DOHH2 (cell line): ENCODE results near the gene TDP1.

Source experiments
- H3F3A ChIP-seq: fragments of 200-600 bp; sonication (generic), shearing (Covaris generic); 2 replicates; pipeline ENCODE4 v1.6.0; 2016; ENCODE audit warnings: antibody characterized with exemption, mild to moderate bottlenecking; ENCODE audit not compliant: control insufficient read depth, insufficient read depth
- H3K27ac ChIP-seq: fragments of 200-600 bp; sonication (generic); 2 replicates; pipeline ENCODE4 v1.5.1; 2014; ENCODE audit warnings: low read depth, mild to moderate bottlenecking, low read length, moderate library complexity
- H3K27me3 ChIP-seq: fragments of 200-600 bp; sonication (generic); 2 replicates; pipeline ENCODE4 v1.6.1; 2014; ENCODE audit warnings: mild to moderate bottlenecking, low read length, mixed read lengths; ENCODE audit not compliant: control insufficient read depth
- H3K36me3 ChIP-seq: fragments of 200-600 bp; sonication (generic); 2 replicates; pipeline ENCODE4 v1.6.1; 2014; ENCODE audit warnings: mild to moderate bottlenecking, low read length, moderate library complexity, mixed read lengths; ENCODE audit not compliant: control insufficient read depth
- H3K4me1 ChIP-seq: fragments of 200-600 bp; sonication (generic); 2 replicates; pipeline ENCODE4 v1.6.1; 2014; ENCODE audit warnings: mild to moderate bottlenecking, low read length, mixed read lengths; ENCODE audit not compliant: control insufficient read depth
- H3K4me2 ChIP-seq: fragments of 200-600 bp; sonication (generic); 2 replicates; pipeline ENCODE4 v1.6.0; 2014; ENCODE audit warnings: mild to moderate bottlenecking, low read length, moderate library complexity
- H3K4me3 ChIP-seq: fragments of 200-600 bp; sonication (generic); 2 replicates; pipeline ENCODE4 v1.5.1; 2014; ENCODE audit warnings: mild to moderate bottlenecking, low read length, mixed read lengths
- H3K79me2 ChIP-seq: fragments of 200-600 bp; sonication (generic); 2 replicates; pipeline ENCODE4 v1.6.1; 2014; ENCODE audit warnings: mild to moderate bottlenecking, low read length, mixed read lengths; ENCODE audit not compliant: control insufficient read depth
- H3K9me2 ChIP-seq: fragments of 200-600 bp; sonication (generic); replicated peaks from 2 replicates; pipeline ENCODE4 v1.6.1; 2014; ENCODE audit warnings: mild to moderate bottlenecking, low read length, mixed read lengths; ENCODE audit not compliant: control insufficient read depth
- H3K9me3 ChIP-seq: fragments of 200-600 bp; sonication (generic); 2 replicates; pipeline ENCODE4 v1.6.1; 2014; ENCODE audit warnings: antibody characterized with exemption, low read length, mixed read lengths; ENCODE audit not compliant: control insufficient read depth, insufficient read depth
- H4K20me1 ChIP-seq: fragments of 200-600 bp; sonication (generic); 2 replicates; pipeline ENCODE4 v1.6.0; 2014; ENCODE audit warnings: low read depth, mild to moderate bottlenecking, antibody characterized with exemption, low read length, moderate library complexity; ENCODE audit not compliant: control insufficient read depth, insufficient read depth
- CTCF ChIP-seq: fragments of 200-600 bp; sonication (generic); IDR thresholded peaks from one replicate; pipeline ENCODE4 v1.5.1; 2014; ENCODE audit warnings: antibody characterized with exemption, mild to moderate bottlenecking, low read depth, low read length; ENCODE audit not compliant: poor library complexity, severe bottlenecking
- EZH2phosphoT487 ChIP-seq: fragments of 200-600 bp; sonication (generic); IDR thresholded peaks from 2 replicates; pipeline ENCODE4 v1.6.1; 2017; ENCODE audit warnings: borderline replicate concordance, mild to moderate bottlenecking, antibody characterized with exemption, low read length, moderate library complexity, mixed read lengths

The TDP1 gene

DNA sequence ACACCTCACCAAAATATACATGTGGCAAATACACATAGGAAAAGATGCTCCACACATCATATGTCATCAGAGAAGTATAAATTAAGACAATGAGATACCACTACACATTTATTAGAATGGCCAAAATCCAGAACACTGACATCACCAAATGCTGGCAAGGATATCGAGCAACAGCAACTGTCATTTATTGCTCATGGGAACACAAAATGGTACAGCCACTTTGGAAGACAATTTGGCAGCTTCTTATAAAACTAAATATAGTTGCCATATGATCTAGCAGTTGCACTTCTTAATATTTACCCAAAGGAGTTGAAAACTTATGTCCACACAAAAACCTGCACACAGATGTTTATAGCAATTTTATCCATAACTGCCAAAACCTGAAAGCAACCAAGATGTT is 99.1 kb downstream of the TDP1 start:
- H3F3A ChIP-seq, result peaks cover 4% of the 10 kb centered on the region; the same call in 1 of the 2 replicates
- peaks cover 49% of the 10 kb centered on the region for H3K27me3 ChIP-seq
- TF ChIP-seq EZH2phosphoT487, result no peak
- no peak for TF ChIP-seq CTCF
- H3K9me3 ChIP-seq, result 0 out of 2 replicates have a peak, but pooled peaks cover 4% of the 10 kb centered on the region
- H3K4me1 ChIP-seq, result peaks cover 15% of the 10 kb centered on the region
- H3K79me2 ChIP-seq, result no peaks in the 10 kb centered on the region
- H3K36me3 ChIP-seq, result no peaks in the 10 kb centered on the region
- no peak overlapping the region for H3K27ac ChIP-seq
- no peak overlapping the region for H3K4me3 ChIP-seq
- no peaks in the 10 kb centered on the region for H3K9me2 ChIP-seq
- H3K4me2 ChIP-seq, result no peak overlapping the region
- no peaks in the 10 kb centered on the region for H4K20me1 ChIP-seq

DNA sequence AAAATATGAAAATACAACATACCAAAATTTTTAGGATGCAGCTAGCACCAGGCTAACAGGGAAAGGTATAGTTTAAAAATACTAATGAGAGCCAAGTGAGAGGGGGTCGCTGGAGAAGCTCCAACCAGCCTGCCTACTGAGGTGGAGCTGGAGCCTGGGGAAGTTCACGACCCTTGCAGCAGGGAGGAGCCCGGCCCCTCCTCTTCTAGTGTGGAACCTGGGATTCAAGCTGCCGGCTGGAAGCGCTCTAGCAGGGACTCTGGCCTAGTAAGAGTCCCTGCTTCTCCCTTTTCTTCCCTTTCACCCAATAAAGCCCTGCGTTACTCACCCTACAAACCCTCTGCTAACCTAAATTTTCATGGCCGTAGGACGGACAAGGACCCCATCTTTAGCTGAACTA is 101.1 kb downstream of the TDP1 start:
- no peak overlapping the region for H3K27ac ChIP-seq
- H3K9me3 ChIP-seq, result peaks cover 4% of the 10 kb centered on the region; the same call in 1 of the 2 replicates
- no peaks in the 10 kb centered on the region for H4K20me1 ChIP-seq
- peaks cover 4% of the 10 kb centered on the region; the same call in 1 of the 2 replicates for H3F3A ChIP-seq
- no peaks in the 10 kb centered on the region for H3K79me2 ChIP-seq
- peaks cover 26% of the 10 kb centered on the region for H3K4me1 ChIP-seq
- peaks cover 59% of the 10 kb centered on the region for H3K27me3 ChIP-seq
- H3K9me2 ChIP-seq, result no peaks in the 10 kb centered on the region
- H3K4me3 ChIP-seq, result no peak overlapping the region
- no peaks in the 10 kb centered on the region for H3K36me3 ChIP-seq
- TF ChIP-seq CTCF (no peak), EZH2phosphoT487 (no peak)
- no peak overlapping the region for H3K4me2 ChIP-seq

DNA sequence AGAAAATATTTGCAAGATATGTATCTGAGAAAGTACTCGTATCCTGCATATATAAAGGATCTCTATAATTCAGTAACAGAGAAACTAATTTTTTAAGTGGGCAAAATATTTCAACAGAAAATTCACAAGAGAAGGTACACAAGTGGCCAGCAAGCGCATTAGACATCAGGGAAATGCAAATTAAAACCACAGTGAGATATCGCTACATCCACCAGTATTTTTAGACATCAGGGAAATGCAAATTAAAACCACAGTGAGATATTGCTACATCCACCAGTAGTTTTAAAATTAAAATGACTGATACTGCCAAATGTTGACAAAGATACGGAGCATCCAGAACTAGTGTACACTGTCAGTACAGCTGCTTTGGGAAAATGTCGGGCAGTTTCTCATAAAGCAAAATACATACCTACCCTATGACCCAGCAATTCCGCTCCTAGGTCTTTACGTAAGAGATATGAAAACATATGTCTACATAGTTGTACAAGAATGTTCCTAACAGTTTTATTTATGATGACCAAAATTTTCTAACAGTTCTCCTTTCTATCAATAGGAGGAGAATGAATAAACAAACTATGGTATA is 103.2 kb downstream of the TDP1 start:
- Histone ChIP-seq H3K27me3 (peaks cover 70% of the 10 kb centered on the region), H3K36me3 (no peaks in the 10 kb centered on the region), H3K79me2 (no peaks in the 10 kb centered on the region), H3K9me3 (peaks cover 4% of the 10 kb centered on the region; the same call in 1 of the 2 replicates), H3F3A (peaks cover 4% of the 10 kb centered on the region; the same call in 1 of the 2 replicates), H3K4me1 (peaks cover 36% of the 10 kb centered on the region), H3K9me2 (no peaks in the 10 kb centered on the region), H4K20me1 (no peaks in the 10 kb centered on the region), H3K4me3 (peak overlapping the region; percentile 2; the same call in 1 of the 2 replicates), H3K27ac (no peak overlapping the region), H3K4me2 (peak overlapping the region; percentile 40)
- TF ChIP-seq CTCF, result no peak
- TF ChIP-seq EZH2phosphoT487, result no peak
